AG10803 (cell line): Measurements from ENCODE around the gene RGS8.

Source experiments
- DNase-seq: peaks from one replicate; pipeline ENCODE4 v3.0.0; 2010; ENCODE audit warnings: low read depth
- H3K4me3 ChIP-seq: 2 replicates; pipeline ENCODE4 v1.5.1; 2011; ENCODE audit warnings: mild to moderate bottlenecking, low read length, control low read depth
- TF ChIP-seq, protein P1 (sequence below): conservative IDR thresholded peaks from 2 replicates; pipeline ENCODE4 v1.5.1; 2011; ENCODE audit warnings: mild to moderate bottlenecking, low read length, control low read depth, inconsistent platforms

The RGS8 gene

GRCh38 chr1:182662956-182663355 is 21.4 kb downstream of the RGS8 start:
- TF ChIP-seq, protein P1, sequence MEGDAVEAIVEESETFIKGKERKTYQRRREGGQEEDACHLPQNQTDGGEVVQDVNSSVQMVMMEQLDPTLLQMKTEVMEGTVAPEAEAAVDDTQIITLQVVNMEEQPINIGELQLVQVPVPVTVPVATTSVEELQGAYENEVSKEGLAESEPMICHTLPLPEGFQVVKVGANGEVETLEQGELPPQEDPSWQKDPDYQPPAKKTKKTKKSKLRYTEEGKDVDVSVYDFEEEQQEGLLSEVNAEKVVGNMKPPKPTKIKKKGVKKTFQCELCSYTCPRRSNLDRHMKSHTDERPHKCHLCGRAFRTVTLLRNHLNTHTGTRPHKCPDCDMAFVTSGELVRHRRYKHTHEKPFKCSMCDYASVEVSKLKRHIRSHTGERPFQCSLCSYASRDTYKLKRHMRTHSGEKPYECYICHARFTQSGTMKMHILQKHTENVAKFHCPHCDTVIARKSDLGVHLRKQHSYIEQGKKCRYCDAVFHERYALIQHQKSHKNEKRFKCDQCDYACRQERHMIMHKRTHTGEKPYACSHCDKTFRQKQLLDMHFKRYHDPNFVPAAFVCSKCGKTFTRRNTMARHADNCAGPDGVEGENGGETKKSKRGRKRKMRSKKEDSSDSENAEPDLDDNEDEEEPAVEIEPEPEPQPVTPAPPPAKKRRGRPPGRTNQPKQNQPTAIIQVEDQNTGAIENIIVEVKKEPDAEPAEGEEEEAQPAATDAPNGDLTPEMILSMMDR = no peak
- no peak for DNase-seq
- no peak overlapping the region for H3K4me3 ChIP-seq

DNA sequence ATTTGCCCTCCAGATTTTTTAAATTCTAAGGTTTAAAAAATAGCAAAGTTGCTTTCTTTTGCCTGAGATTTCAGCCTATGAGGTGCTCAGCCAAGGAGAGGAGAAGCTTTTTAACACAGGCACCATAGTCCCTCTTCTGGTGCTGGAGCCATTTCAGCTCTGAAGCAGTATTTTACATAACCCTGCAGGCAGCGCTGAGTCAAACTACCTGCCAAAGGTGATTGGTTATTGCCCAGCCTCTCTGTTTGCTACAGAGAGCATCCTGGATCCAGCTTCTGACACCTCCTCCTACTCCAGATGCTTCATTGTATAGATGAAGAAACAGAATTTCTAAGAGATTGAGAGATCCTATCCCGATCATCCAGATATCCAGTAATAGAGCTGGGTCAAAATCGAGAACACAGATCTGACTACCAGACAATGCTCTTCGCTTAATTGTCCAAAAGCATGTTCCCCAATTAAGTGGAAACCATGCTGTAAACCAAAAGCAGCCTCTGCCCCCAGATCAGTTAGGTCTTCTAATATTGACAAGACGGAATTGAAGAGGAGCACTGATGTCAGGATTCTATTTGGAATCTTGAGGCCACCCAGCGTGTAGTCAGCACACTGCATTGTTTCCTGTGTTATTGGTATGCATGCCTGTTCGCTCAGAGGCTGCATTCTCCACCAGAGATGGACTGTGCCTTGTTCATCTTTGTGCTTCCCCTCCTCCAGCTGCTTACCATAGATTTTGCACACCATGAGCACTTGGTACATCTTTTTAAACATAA is 22.1 kb downstream of the RGS8 start:
- TF ChIP-seq, protein P1 = no peak; the same call in 1 of the 2 replicates
- no peak for DNase-seq
- no peak overlapping the region for H3K4me3 ChIP-seq

DNA sequence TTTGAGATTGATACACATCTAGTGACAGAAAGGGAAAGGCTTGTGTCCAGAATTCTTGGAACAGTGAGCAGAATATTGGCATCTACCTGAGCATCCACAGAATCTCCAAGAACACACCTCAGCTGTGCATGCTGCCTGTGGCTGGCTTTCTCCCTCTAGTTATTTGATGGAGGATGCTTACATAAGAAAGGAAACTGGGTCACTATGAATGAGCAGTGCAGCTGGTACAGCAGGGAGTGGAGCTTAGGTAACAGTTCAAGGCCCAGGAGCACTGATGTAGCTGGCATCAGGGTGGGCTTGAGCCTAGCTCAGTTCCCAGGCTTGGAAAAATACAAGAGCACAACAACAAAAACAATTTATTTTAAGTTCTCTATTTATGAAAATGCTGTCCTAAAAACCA is 26.3 kb downstream of the RGS8 start:
- no peak for DNase-seq
- H3K4me3 ChIP-seq = no peak overlapping the region
- TF ChIP-seq, protein P1 = no peak

DNA sequence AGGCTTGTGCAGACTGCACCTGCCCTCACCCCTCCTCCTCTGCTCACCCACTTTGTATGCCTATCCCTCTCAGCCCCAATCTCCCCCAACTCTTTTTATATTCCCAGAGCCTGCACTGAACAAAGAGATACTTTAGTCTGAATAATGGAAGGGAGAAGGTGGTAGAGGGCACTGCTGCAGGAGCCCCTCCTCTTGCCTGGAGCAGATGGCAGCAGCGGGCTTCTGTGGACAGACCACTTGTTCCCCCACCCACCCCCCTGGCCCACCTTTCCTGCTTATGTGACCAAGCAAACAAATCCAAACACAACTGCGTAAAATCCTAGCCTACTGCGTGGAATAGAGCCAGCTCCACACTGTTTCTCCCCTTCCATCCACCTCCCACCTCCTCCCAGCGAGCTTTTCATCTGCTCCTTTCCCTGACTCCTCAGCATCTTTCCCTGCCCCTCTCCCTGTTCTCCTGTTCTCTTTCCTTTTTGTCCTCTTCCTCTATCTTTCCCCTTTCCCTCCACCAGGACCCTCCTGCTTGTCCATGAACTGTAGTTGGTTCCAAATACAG is 27.5 kb downstream of the RGS8 start:
- no peak for DNase-seq
- H3K4me3 ChIP-seq = no peak overlapping the region

DNA sequence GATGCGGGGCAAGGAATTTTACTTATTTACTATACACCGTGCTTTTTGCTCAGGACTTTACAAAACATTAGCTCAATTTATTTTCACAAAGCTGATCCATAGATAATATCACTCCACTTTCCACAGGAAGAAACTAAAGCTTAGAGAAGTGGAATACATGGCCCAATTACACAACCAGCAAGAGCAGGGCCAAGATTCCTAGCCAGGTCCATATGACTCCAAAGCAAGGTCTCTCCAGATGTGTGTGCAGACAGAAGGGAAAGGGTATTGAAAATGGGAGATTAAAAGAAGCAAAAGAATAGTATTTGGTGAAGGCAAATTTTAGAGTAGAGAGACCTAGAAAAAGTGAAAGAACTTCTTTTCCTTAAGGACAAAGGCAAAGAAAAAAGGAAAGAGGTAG is 30.4 kb downstream of the RGS8 start:
- TF ChIP-seq, protein P1 = no peak
- DNase-seq = no peak
- H3K4me3 ChIP-seq = no peak overlapping the region

More for the DNA sequence above, 27.5 kb downstream of the RGS8 start:
- TF ChIP-seq, protein P1 = no peak

DNA sequence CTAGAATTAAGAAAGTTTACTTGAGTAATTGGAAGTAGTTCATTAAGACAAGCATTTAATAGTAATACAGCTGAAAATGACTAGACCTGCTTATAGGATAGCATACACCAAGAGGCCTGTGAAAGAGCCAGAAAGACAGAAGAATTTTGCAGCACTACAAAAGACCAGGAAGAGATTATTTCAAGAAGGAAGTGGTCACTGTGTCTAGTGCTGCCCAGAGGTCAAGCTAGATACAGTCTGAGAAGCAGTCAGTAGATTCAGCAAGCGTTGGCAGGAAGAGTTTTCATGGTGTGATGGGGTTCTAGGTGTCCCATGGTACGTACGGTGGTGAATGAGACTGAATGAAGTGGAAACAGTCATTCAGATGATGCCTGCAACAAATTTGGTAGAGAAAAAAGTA is 31.5 kb downstream of the RGS8 start:
- TF ChIP-seq, protein P1 = no peak
- no peak overlapping the region for H3K4me3 ChIP-seq
- no peak for DNase-seq

- no peak overlapping the region for H3K4me3 ChIP-seq
- no peak for DNase-seq
- TF ChIP-seq, protein P1 = no peak
Measured at GRCh38 chr1:182651339-182651724, 33.1 kb downstream of the RGS8 start.
